GM12878 (cell line): ENCODE results near the gene FGF2. TPM values are rescaled to one million over a fixed set of nuclear protein-coding genes. Genes with fewer than 3 reads are reported as not detected.

Experiments used
- ATAC-seq: fragments of 200-7000 bp; cut with Tn5 transposase; 3 replicates; pipeline ENCODE4 v1.9.1; 2020; ENCODE audit warnings: mild to moderate bottlenecking, moderate library complexity
- BruUV-seq: library from RNA; stranded (reverse); fragments of 400-500 nt; replicated peaks from 2 replicates; lab custom pipeline; 2021; lab: Mats Ljungman, UMichigan
- CTCF ChIA-PET: fragments of 300-600 bp; sonication (Branson Sonifier 250); formaldehyde crosslinking; extraction: SDS; loops from one replicate; lab custom pipeline; 2021; ENCODE audit warnings: inconsistent platforms; lab: Yijun Ruan, JAX
- POLR2A ChIA-PET: fragments of 350-600 bp; formaldehyde crosslinking; extraction: SDS; loops from one replicate; lab custom pipeline; 2021; ENCODE audit warnings: inconsistent platforms; lab: Charles Lee
- RAD21 ChIA-PET: fragments of 300-600 bp; sonication (Branson Sonifier 250); formaldehyde crosslinking; loops from one replicate; lab custom pipeline; 2023; ENCODE audit warnings: antibody characterized with exemption; ENCODE audit not compliant: unreplicated experiment; lab: Charles Lee
- SMC1A ChIA-PET: fragments of 300-600 bp; sonication (Branson Sonifier 250); formaldehyde crosslinking; loops from one replicate; lab custom pipeline; 2023; ENCODE audit not compliant: unreplicated experiment, uncharacterized antibody; lab: Charles Lee
- DNase-seq: peaks from one replicate; pipeline ENCODE4 v3.0.0-alpha.2; 2011; ENCODE audit warnings: low read depth, low spot score
- FAIRE-seq: peaks from 3 replicates; lab custom pipeline; 2011; peaks lifted over from hg19 to GRCh38; lab: Jason Lieb, UNC
- H2AFZ ChIP-seq: 2 replicates; pipeline ENCODE4 v1.6.0; 2011; ENCODE audit warnings: low read depth, low read length, control low read depth; ENCODE audit not compliant: control insufficient read depth
- H3K27ac ChIP-seq: 2 replicates; pipeline ENCODE4 v1.5.1; 2011; ENCODE audit warnings: control low read depth; ENCODE audit not compliant: control insufficient read depth, insufficient read depth
- H3K27me3 ChIP-seq, 2 experiments: replicated peaks in 1 of 2; 2 replicates each; pipeline versions ENCODE4 v1.6.0 to v1.6.1; 2011; ENCODE audit warnings: low read length in 1 of 2; ENCODE audit not compliant: control insufficient read depth in 2 of 2, insufficient read depth in 2 of 2
- H3K36me3 ChIP-seq, 2 experiments: 2 replicates each; pipeline ENCODE4 v1.5.1; 2011; ENCODE audit warnings: low read length in 1 of 2; ENCODE audit not compliant: control insufficient read depth in 2 of 2, insufficient read depth in 2 of 2
- H3K4me1 ChIP-seq: 2 replicates; pipeline ENCODE4 v1.6.1; 2011; ENCODE audit warnings: mild to moderate bottlenecking, low read length, moderate library complexity, mixed read lengths; ENCODE audit not compliant: control insufficient read depth, insufficient read depth
- H3K4me2 ChIP-seq: 2 replicates; pipeline ENCODE4 v1.6.0; 2011; ENCODE audit warnings: control low read depth; ENCODE audit not compliant: control insufficient read depth, insufficient read depth
- H3K4me3 ChIP-seq: fragments of 200-600 bp; sonication (generic); 2 replicates; pipeline ENCODE4 v1.5.1; 2016
- H3K79me2 ChIP-seq: 2 replicates; pipeline ENCODE4 v1.6.0; 2011; ENCODE audit warnings: low read length; ENCODE audit not compliant: control insufficient read depth, insufficient read depth
- H3K9ac ChIP-seq: 2 replicates; pipeline ENCODE4 v1.8.0; 2011; ENCODE audit warnings: low read length, control low read depth, mixed read lengths; ENCODE audit not compliant: control insufficient read depth, insufficient read depth
- H3K9me3 ChIP-seq: replicated peaks from 3 replicates; pipeline ENCODE4 v1.5.1; 2011; ENCODE audit warnings: mild to moderate bottlenecking, low read length; ENCODE audit not compliant: control insufficient read depth, insufficient read depth
- H4K20me1 ChIP-seq: 2 replicates; pipeline ENCODE4 v1.6.0; 2011; ENCODE audit not compliant: control insufficient read depth, insufficient read depth
- CBX5 ChIP-seq: sonication (generic); IDR thresholded peaks from 2 replicates; pipeline ENCODE4 v1.6.1; 2016; ENCODE audit warnings: low read depth, moderate library complexity, mild to moderate bottlenecking, inconsistent platforms
- CHD1 ChIP-seq: IDR thresholded peaks from 2 replicates; pipeline ENCODE4 v1.6.1; 2012; ENCODE audit warnings: low read depth, low read length, improper control_type of control experiment
- CHD4 ChIP-seq: fragments of 200-600 bp; sonication (generic); IDR thresholded peaks from 2 replicates; pipeline ENCODE4 v1.6.1; 2016; ENCODE audit warnings: mild to moderate bottlenecking
- ESRRA ChIP-seq: IDR thresholded peaks from 2 replicates; pipeline ENCODE4 v1.6.1; 2012; ENCODE audit warnings: mild to moderate bottlenecking, low read length, improper control_type of control experiment
- ETV6 ChIP-seq, 2 experiments: fragments of 450-650 bp in 1 of 2; IDR thresholded peaks in 1 of 2; conservative IDR thresholded peaks in 1 of 2; 2 replicates each; pipeline ENCODE4 v1.6.1; 2014; ENCODE audit warnings: antibody characterized with exemption in 1 of 2, borderline replicate concordance in 1 of 2, low read depth in 1 of 2, mild to moderate bottlenecking in 1 of 2, moderate library complexity in 1 of 2
- IRF4 ChIP-seq: IDR thresholded peaks from 2 replicates; pipeline ENCODE4 v1.6.1; 2011; ENCODE audit warnings: low read depth, low read length
- JUNB ChIP-seq: IDR thresholded peaks from 2 replicates; pipeline ENCODE4 v1.6.1; 2016; ENCODE audit warnings: antibody characterized with exemption, mild to moderate bottlenecking
- JUND ChIP-seq: IDR thresholded peaks from 2 replicates; pipeline ENCODE4 v1.6.1; 2012; ENCODE audit warnings: low read depth, mild to moderate bottlenecking, low read length, improper control_type of control experiment, moderate library complexity
- NFYA ChIP-seq: IDR thresholded peaks from 2 replicates; pipeline ENCODE4 v1.6.1; 2011; ENCODE audit warnings: low read depth, mild to moderate bottlenecking, low read length, improper control_type of control experiment, borderline replicate concordance
- PAX8 ChIP-seq: fragments of 450-650 bp; IDR thresholded peaks from 2 replicates; pipeline ENCODE4 v1.6.1; 2017; ENCODE audit warnings: mild to moderate bottlenecking, moderate library complexity
- PML ChIP-seq: IDR thresholded peaks from 2 replicates; pipeline ENCODE4 v1.6.1; 2012; ENCODE audit warnings: low read length, inconsistent platforms
- RELA ChIP-seq: fragments of 450-650 bp; IDR thresholded peaks from 2 replicates; pipeline ENCODE4 v1.8.0; 2014; ENCODE audit warnings: borderline replicate concordance; ENCODE audit not compliant: partially characterized antibody
- SIN3A ChIP-seq: IDR thresholded peaks from 2 replicates; pipeline ENCODE4 v1.6.1; 2012; ENCODE audit warnings: low read depth, low read length, improper control_type of control experiment
- STAT3 ChIP-seq: IDR thresholded peaks from 2 replicates; pipeline ENCODE4 v1.6.1; 2011; ENCODE audit warnings: low read depth, low read length, improper control_type of control experiment
- WGBS: methylation state at CpG from one replicate; pipeline ENCODE4 v1.1.6; 2016; ENCODE audit warnings: low lambda C conversion rate; ENCODE audit not compliant: insufficient replicate concordance, insufficient coverage; ENCODE audit errors: missing lambda C conversion rate; 5-methylcytosine and 5-hydroxymethylcytosine counted together
- in situ Hi-C: fragments of 300-500 bp; cut with MboI; formaldehyde crosslinking; loops from 9 replicates; pipeline ENCODE4 v1.14.3; 2018; ENCODE audit warnings: mixed read lengths
- intact Hi-C: fragments of 100-400 bp; cut with micrococcal nuclease; formaldehyde crosslinking; loops from one replicate; pipeline ENCODE4 v1.14.2; 2022; ENCODE audit not compliant: unreplicated experiment
- polyA plus RNA-seq, 11 experiments: library from polyadenylated mRNA; depleted of rRNA in 4 of 11; unstranded in 6 of 11; stranded (reverse) in 5 of 11; fragments of >200 nt; fragmentation: Nextera tagmentation in 4 of 11; fragmentation: Illumina TruSeq in 1 of 11; extraction: Ambion mirVana in 4 of 11; extraction: Trizol in 1 of 11; gene quantifications; 1 replicate in 1 of 11; 2 replicates in 10 of 11; pipeline versions ENCODE4 v1.2.1 to v1.2.3, GENCODE V29; 2011 to 2016; ENCODE audit warnings: inconsistent platforms in 2 of 11, missing spikeins in 2 of 11, low read depth in 1 of 11
- total RNA-seq, 4 experiments: library from RNA; depleted of rRNA in 3 of 4; stranded (reverse); fragments of >200 nt in 3 of 4; fragmentation: Illumina TruSeq in 1 of 4; extraction: Trizol in 1 of 4; gene quantifications; 2 replicates each; pipeline versions ENCODE4 v1.2.1 to v1.2.3, GENCODE V29; 2013 to 2021

FGF2 gene
- total and polyA plus RNA-seq, 10 of the 15 experiments (the other 5 are each of a cell fraction or from before 2014, with no cell fraction given): 0.13 to 1.7 (median 0.25) TPM

DNA sequence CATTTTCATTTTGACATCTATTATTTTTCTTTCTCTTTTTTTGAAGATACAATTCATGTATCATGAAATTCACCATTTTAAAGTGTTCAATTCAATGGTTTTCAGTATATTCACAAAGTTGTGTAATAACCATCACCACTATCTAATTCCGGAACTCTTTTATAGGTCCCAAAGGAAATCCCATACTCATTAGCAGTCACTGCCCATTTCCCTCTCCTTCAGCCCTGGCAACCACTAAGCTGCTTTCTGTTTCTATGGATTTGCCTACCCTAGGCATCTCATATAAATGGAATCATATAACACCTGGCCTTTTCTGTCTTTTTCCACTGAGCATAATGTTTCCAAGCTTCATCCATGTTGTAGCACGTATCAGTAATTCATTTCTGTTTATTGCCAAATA, 3.2 kb upstream of the FGF2 start:
- Histone ChIP-seq H3K36me3 (no peaks in the 10 kb centered on the region), H3K4me3 (no peak overlapping the region), H3K4me2 (no peak overlapping the region), H4K20me1 (no peaks in the 10 kb centered on the region), H3K9ac (no peak overlapping the region), H3K4me1 (peaks cover 3% of the 10 kb centered on the region; the same call in 1 of the 2 replicates), H2AFZ (no peak overlapping the region), H3K27ac (no peak overlapping the region), H3K9me3 (no peaks in the 10 kb centered on the region), H3K79me2 (no peaks in the 10 kb centered on the region), H3K27me3 (no peaks in the 10 kb centered on the region; a peak in 1 of 4 replicates)
- intact Hi-C loops: loop anchor here (10.0 kb wide), 1 partner anchor 189 kb away; no protein-coding TSS in a partner anchor
- POLR2A ChIA-PET: no interaction called here
- in situ Hi-C loops: no loop called here
- WGBS: 76% methylated on average over 2 of the region's 2 CpGs
- SMC1A ChIA-PET: no interaction called here
- ATAC-seq (no peak), FAIRE-seq (no peak), DNase-seq (no peak)
- no TSS peak for BruUV-seq
- CTCF ChIA-PET: interaction anchor here (1.2 kb wide), 1 partner anchor 66 kb away, joined by 3 read pairs; no protein-coding TSS in a partner anchor
- TF ChIP-seq RELA (no peak), NFYA (no peak), CHD4 (no peak), PAX8 (no peak), CHD1 (no peak), SIN3A (no peak), IRF4 (no peak), ESRRA (no peak), JUNB (no peak), STAT3 (no peak), PML (no peak), ETV6 (conservative IDR thresholded peaks at IDR 0.05 in 1 of 2, IDR thresholded peaks at IDR 0.05 in 1 of 2; ENCODE audit: borderline replicate concordance in 1 of 2, low read depth in 1 of 2) (no peak), CBX5 (no peak), JUND (no peak)
- RAD21 ChIA-PET: no interaction called here
